Activated CD8-positive, alpha-beta T cell treated with anti-CD3 and anti-CD28 coated beads for 36 hours (primary cell): ENCODE data around the gene RAC3. TPM values are rescaled to one million over a fixed set of nuclear protein-coding genes. Genes with fewer than 3 reads are reported as not detected.

Source experiments
- ATAC-seq: fragments of 200-7000 bp; cut with Tn5 transposase; one replicate; pipeline ENCODE4 v1.10.0; 2021; ENCODE audit warnings: mild to moderate bottlenecking, moderate library complexity
- CTCF ChIA-PET: fragments of 350-600 bp; sonication (Branson Sonifier 250); formaldehyde crosslinking; loops from one replicate; lab custom pipeline; 2021; ENCODE audit warnings: antibody characterized with exemption; lab: Charles Lee
- POLR2A ChIA-PET: fragments of 350-600 bp; sonication (Branson Sonifier 250); formaldehyde crosslinking; loops from one replicate; lab custom pipeline; 2021; ENCODE audit warnings: antibody characterized with exemption; lab: Charles Lee
- DNase-seq: peaks from one replicate; pipeline ENCODE4 v3.0.0-alpha.2; 2020
- H3K27ac Mint-ChIP-seq: one replicate; pipeline ENCODE4 v1.8.0; 2021; ENCODE audit warnings: mild to moderate bottlenecking, mixed read lengths
- H3K27me3 Mint-ChIP-seq: one replicate; pipeline ENCODE4 v1.8.0; 2021; ENCODE audit warnings: mixed read lengths
- H3K36me3 Mint-ChIP-seq: one replicate; pipeline ENCODE4 v1.8.0; 2021; ENCODE audit warnings: low read depth, mixed read lengths
- H3K4me1 Mint-ChIP-seq: one replicate; pipeline ENCODE4 v1.8.0; 2021; ENCODE audit warnings: low read depth, mixed read lengths
- H3K4me3 Mint-ChIP-seq: one replicate; pipeline ENCODE4 v1.8.0; 2021; ENCODE audit warnings: mild to moderate bottlenecking, moderate library complexity, mixed read lengths
- H3K9me3 Mint-ChIP-seq: one replicate; pipeline ENCODE4 v1.8.0; 2021; ENCODE audit warnings: mixed read lengths
- CTCF ChIP-seq: fragments of 200-600 bp; IDR thresholded peaks from one replicate; pipeline ENCODE4 v1.8.0; 2022; ENCODE audit warnings: antibody characterized with exemption, mild to moderate bottlenecking
- intact Hi-C: fragments of 100-400 bp; cut with micrococcal nuclease; formaldehyde crosslinking; loops from one replicate; pipeline ENCODE4 v1.10.0; 2022
- total RNA-seq, 2 experiments: library from RNA; stranded (reverse); gene quantifications; one replicate each; pipeline ENCODE4 v1.2.3, GENCODE V29; 2021

The RAC3 gene
- total RNA-seq, 2 experiments from 2014 or later, result 5.5 to 5.8 TPM

DNA sequence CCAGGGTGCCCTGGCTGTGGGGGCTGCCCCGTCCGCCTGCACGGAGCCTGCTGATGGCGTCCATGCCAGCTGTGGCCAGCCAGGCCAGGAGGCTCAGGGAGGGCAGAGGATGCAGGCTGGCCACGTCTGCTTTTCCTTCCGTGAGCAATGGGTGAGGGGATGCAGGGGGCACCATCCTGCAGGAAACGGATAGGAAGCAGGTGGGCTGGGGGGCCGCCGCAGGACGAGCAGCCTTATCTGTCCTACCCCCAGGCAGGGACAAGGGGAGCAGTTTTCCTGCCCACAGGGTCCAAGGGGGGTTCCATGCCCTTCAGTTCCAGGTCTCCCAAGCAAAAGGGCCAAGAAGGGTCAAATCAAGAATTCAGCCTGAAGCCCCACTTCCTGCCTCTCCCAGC is 27.4 kb downstream of the RAC3 start:
- ChIA-PET POLR2A (interaction anchor here (0.7 to 1.9 kb wide), 5 partner anchors 10 to 166 kb away, joined by 3 to 4 read pairs (median 3); partner anchors contain the start of gene FASN), CTCF (interaction anchor here (2.2 kb wide), 1 partner anchor 29 kb away, joined by 5 read pairs; no protein-coding TSS in a partner anchor)
- TF ChIP-seq CTCF, result no peak
- DNase-seq (no peak), ATAC-seq (no peak)
- no peak overlapping the region for H3K27ac Mint-ChIP-seq
- H3K9me3 Mint-ChIP-seq, result no peaks in the 10 kb centered on the region
- intact Hi-C loops, result no loop called here
- peaks cover 3% of the 10 kb centered on the region for H3K4me1 Mint-ChIP-seq
- no peaks in the 10 kb centered on the region for H3K27me3 Mint-ChIP-seq
- H3K36me3 Mint-ChIP-seq, result peaks cover 3% of the 10 kb centered on the region
- H3K4me3 Mint-ChIP-seq, result no peak overlapping the region

GRCh38 chr17:82059272-82060000 is 28.0 kb downstream of the RAC3 start:
- no peak overlapping the region for H3K27ac Mint-ChIP-seq
- no peak overlapping the region for H3K4me3 Mint-ChIP-seq
- ATAC-seq, result no peak
- POLR2A ChIA-PET, result interaction anchor here (0.7 to 1.9 kb wide), 6 partner anchors 10 to 167 kb away, joined by 3 to 4 read pairs (median 3); partner anchors contain the start of gene FASN
- intact Hi-C loops, result no loop called here
- DNase-seq, result no peak
- no peaks in the 10 kb centered on the region for H3K27me3 Mint-ChIP-seq
- peaks cover 8% of the 10 kb centered on the region for H3K4me1 Mint-ChIP-seq
- no peaks in the 10 kb centered on the region for H3K9me3 Mint-ChIP-seq
- TF ChIP-seq CTCF, result no peak
- peaks cover 3% of the 10 kb centered on the region for H3K36me3 Mint-ChIP-seq
- CTCF ChIA-PET, result interaction anchor here (2.2 kb wide), 1 partner anchor 29 kb away, joined by 5 read pairs; no protein-coding TSS in a partner anchor

DNA sequence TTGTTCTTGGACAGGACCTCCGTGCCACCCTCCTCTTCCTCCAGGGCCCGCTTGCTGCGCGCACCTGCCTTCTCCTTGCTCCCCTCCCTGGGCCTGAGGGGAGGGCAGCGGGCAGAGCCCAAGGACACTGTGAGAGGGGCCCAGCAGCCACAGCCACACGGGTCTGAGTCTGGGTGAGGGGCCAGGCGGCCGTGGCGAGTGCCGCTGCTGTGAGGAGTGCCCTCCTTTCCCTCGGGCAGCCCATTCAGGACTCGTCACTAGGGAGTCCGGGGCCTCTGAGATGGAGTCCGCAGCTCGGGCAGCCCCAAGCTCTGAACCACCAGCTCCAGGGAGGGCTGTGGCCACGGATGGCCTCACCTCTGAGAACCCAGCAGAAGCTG is 28.5 kb downstream of the RAC3 start:
- no peak for DNase-seq
- H3K27ac Mint-ChIP-seq, result no peak overlapping the region
- H3K36me3 Mint-ChIP-seq, result peaks cover 1% of the 10 kb centered on the region
- H3K9me3 Mint-ChIP-seq, result no peaks in the 10 kb centered on the region
- intact Hi-C loops, result no loop called here
- ChIA-PET CTCF (interaction anchor here (2.2 kb wide), 1 partner anchor 30 kb away, joined by 5 read pairs; no protein-coding TSS in a partner anchor), POLR2A (interaction anchor here (1.0 to 1.9 kb wide), 4 partner anchors 11 to 39 kb away, joined by 3 to 4 read pairs (median 4); partner anchors contain the start of gene FASN)
- ATAC-seq, result no peak
- no peak overlapping the region for H3K4me3 Mint-ChIP-seq
- TF ChIP-seq CTCF, result no peak
- H3K4me1 Mint-ChIP-seq, result peaks cover 9% of the 10 kb centered on the region
- H3K27me3 Mint-ChIP-seq, result no peaks in the 10 kb centered on the region

DNA sequence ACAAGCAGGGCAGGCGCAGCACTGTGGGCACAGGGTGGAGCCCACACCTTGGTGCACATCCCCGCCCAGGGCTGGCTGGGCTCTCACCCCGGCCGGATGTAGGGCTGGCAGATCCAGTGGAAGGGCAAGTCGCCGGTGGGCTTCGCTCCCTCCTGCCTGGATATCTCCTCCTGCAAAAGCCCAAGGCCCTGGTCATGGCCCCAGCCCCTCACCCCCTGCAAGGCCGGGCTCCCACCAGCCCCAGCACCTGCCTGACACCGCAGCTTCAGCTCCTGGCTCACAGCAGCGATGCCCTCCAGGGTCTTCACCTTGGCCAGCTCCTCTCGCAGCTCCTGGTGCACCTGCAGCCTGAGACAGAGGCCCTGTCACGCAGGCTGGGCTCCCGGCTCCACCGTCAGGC is 29.1 kb downstream of the RAC3 start:
- no peak for DNase-seq
- no peaks in the 10 kb centered on the region for H3K9me3 Mint-ChIP-seq
- CTCF ChIA-PET, result interaction anchor here (2.2 kb wide), 1 partner anchor 30 kb away, joined by 5 read pairs; no protein-coding TSS in a partner anchor

More for the DNA sequence above, 29.1 kb downstream of the RAC3 start:
- no peak for ATAC-seq
- TF ChIP-seq CTCF, result no peak
- H3K27ac Mint-ChIP-seq, result no peak overlapping the region
- peaks cover 9% of the 10 kb centered on the region for H3K4me1 Mint-ChIP-seq
- intact Hi-C loops, result no loop called here
- no peak overlapping the region for H3K4me3 Mint-ChIP-seq
- peaks cover 1% of the 10 kb centered on the region for H3K36me3 Mint-ChIP-seq
- POLR2A ChIA-PET, result interaction anchor here (1.2 to 7.4 kb wide), 3 partner anchors 8 to 28 kb away, joined by 4 to 98 read pairs (median 4); partner anchors contain the start of genes GPS1 and RFNG
- H3K27me3 Mint-ChIP-seq, result no peaks in the 10 kb centered on the region
